ENCODE measurements around the gene FAM180B. TPM values are rescaled to one million over a fixed set of nuclear protein-coding genes. Genes with fewer than 3 reads are reported as not detected.

The FAM180B gene
- total RNA-seq, 1 donor from 2014 or later: not detected

Other genes starting within 250 kb of the FAM180B start
- not detected in 2 replicates for gene MYBPC3, start 234.0 kb upstream of the FAM180B start, total RNA-seq
- gene SPI1, start 208.1 kb upstream of the FAM180B start, total RNA-seq: under 0.01 TPM in 1 of 2 replicates, not detected in the other
- gene SLC39A13, start 178.1 kb upstream of the FAM180B start, total RNA-seq: 32.5 and 70.5 TPM in 2 replicates
- gene PSMC3, start 160.2 kb upstream of the FAM180B start, total RNA-seq: 163 and 166 TPM in 2 replicates
- 0.13 and 0.25 TPM in 2 replicates for gene RAPSN, start 137.5 kb upstream of the FAM180B start, total RNA-seq
- 57.9 and 84.6 TPM in 2 replicates for gene CELF1, start 33.5 kb upstream of the FAM180B start, total RNA-seq
- gene PTPMT1, start 21.1 kb upstream of the FAM180B start, total RNA-seq: 65.0 and 67.9 TPM in 2 replicates
- gene KBTBD4, start 7.7 kb upstream of the FAM180B start, total RNA-seq: 29.3 and 38.2 TPM in 2 replicates
- gene NDUFS3, start 7.6 kb upstream of the FAM180B start, total RNA-seq: 75.0 and 85.7 TPM in 2 replicates
- 0.13 TPM in 1 of 2 replicates, not detected in the other for gene C1QTNF4, start 7.7 kb downstream of the FAM180B start, total RNA-seq
- 85.2 and 106 TPM in 2 replicates for gene MTCH2, start 55.9 kb downstream of the FAM180B start, total RNA-seq
- 0.13 and 0.38 TPM in 2 replicates for gene AGBL2, start 128.7 kb downstream of the FAM180B start, total RNA-seq
- gene FNBP4, start 180.7 kb downstream of the FAM180B start, total RNA-seq: 31.1 and 35.7 TPM in 2 replicates

Data from dermis microvascular lymphatic vessel endothelial cell (primary cell).